HepG2 (cell line): Measurements from ENCODE around the gene HLF. TPM values are rescaled to one million over a fixed set of nuclear protein-coding genes. Genes with fewer than 3 reads are reported as not detected.

ENCODE experiments used
- GABPA ChIP-seq, 2 experiments: IDR thresholded peaks; 2 replicates each; pipeline ENCODE4 v1.6.1; 2011 to 2016; ENCODE audit warnings: low read depth in 2 of 2, low read length in 1 of 2, missing biosample characterization in 1 of 2, missing genetic modification characterization in 1 of 2
- GATAD1 ChIP-seq: IDR thresholded peaks from 2 replicates; pipeline ENCODE4 v1.6.1; 2016; ENCODE audit warnings: missing genetic modification reagents, missing compliant biosample characterization
- HNF1B ChIP-seq: sonication (generic); formaldehyde crosslinking; IDR thresholded peaks from 2 replicates; pipeline ENCODE4 v1.5.1; 2020; ENCODE audit warnings: mild to moderate bottlenecking, moderate library complexity, missing genetic modification reagents
- KLF6 ChIP-seq: IDR thresholded peaks from 2 replicates; pipeline ENCODE4 v1.8.0; 2016; ENCODE audit warnings: missing biosample characterization, missing genetic modification reagents
- MXD4 ChIP-seq: IDR thresholded peaks from 2 replicates; pipeline ENCODE4 v1.6.1; 2016; ENCODE audit warnings: mild to moderate bottlenecking, missing biosample characterization, missing genetic modification reagents
- PHF5A ChIP-seq: IDR thresholded peaks from one replicate; pipeline ENCODE4 v1.6.1; 2018; ENCODE audit warnings: low read depth, missing genetic modification reagents; ENCODE audit not compliant: unreplicated experiment
- RBM22 ChIP-seq: fragments of 200-400 bp; formaldehyde crosslinking; optimal IDR thresholded peaks from 2 replicates; pipeline ENCODE3; 2017; ENCODE audit warnings: mild to moderate bottlenecking, low read length, moderate library complexity
- RCOR2 ChIP-seq: IDR thresholded peaks from 2 replicates; pipeline ENCODE4 v1.6.1; 2016; ENCODE audit warnings: missing biosample characterization, missing genetic modification reagents
- SIX1 ChIP-seq: sonication (generic); formaldehyde crosslinking; IDR thresholded peaks from 2 replicates; pipeline ENCODE4 v1.4.0; 2020; ENCODE audit warnings: missing genetic modification reagents, borderline replicate concordance
- SMAD3 ChIP-seq: sonication (generic); formaldehyde crosslinking; IDR thresholded peaks from 2 replicates; pipeline ENCODE4 v1.4.0; 2020; ENCODE audit warnings: missing genetic modification reagents
- SNAPC2 ChIP-seq: sonication (generic); formaldehyde crosslinking; IDR thresholded peaks from 2 replicates; pipeline ENCODE4 v1.8.1; 2022; ENCODE audit warnings: mild to moderate bottlenecking, missing genetic modification reagents
- SNRNP70 ChIP-seq: fragments of 200-400 bp; formaldehyde crosslinking; IDR thresholded peaks from 2 replicates; pipeline ENCODE4 v1.6.1; 2017; ENCODE audit warnings: mild to moderate bottlenecking, low read depth, low read length, moderate library complexity
- SOX6 ChIP-seq, 2 experiments: fragments of 450-650 bp in 1 of 2; sonication (generic) in 1 of 2; formaldehyde crosslinking in 1 of 2; IDR thresholded peaks; 2 replicates each; pipeline versions ENCODE4 v1.4.0 to v1.6.1; 2017 to 2020; ENCODE audit warnings: antibody characterized with exemption in 1 of 2, mild to moderate bottlenecking in 1 of 2, missing genetic modification reagents in 1 of 2
- SPEN ChIP-seq: sonication (generic); formaldehyde crosslinking; IDR thresholded peaks from 2 replicates; pipeline ENCODE4 v1.5.1; 2020; ENCODE audit warnings: low read depth, mild to moderate bottlenecking, missing genetic modification reagents
- ZBTB40 ChIP-seq, 2 experiments: fragments of 450-650 bp in 1 of 2; sonication (generic) in 1 of 2; formaldehyde crosslinking in 1 of 2; IDR thresholded peaks; 2 replicates each; pipeline versions ENCODE4 v1.6.1 to v1.8.0; 2016 to 2022; ENCODE audit warnings: antibody characterized with exemption in 1 of 2, mild to moderate bottlenecking in 1 of 2, missing genetic modification reagents in 1 of 2
- ZNF350 ChIP-seq: sonication (generic); formaldehyde crosslinking; IDR thresholded peaks from 2 replicates; pipeline ENCODE4 v1.4.0; 2020; ENCODE audit warnings: mild to moderate bottlenecking, low read depth, missing genetic modification reagents, borderline replicate concordance
- polyA plus RNA-seq, 8 experiments: library from polyadenylated mRNA; depleted of rRNA in 3 of 8; stranded (reverse) in 7 of 8; unstranded in 1 of 8; fragments of >200 nt; fragmentation: Illumina TruSeq in 4 of 8; extraction: Trizol in 4 of 8; gene quantifications; 2 replicates each; pipeline versions ENCODE4 v1.2.1 to v1.2.3, GENCODE V29; 2011 to 2016; ENCODE audit warnings: low read depth in 4 of 8, missing spikeins in 1 of 8, mixed read lengths in 1 of 8; ENCODE audit not compliant: insufficient read depth in 1 of 8
- total RNA-seq, 5 experiments: library from RNA; depleted of rRNA; stranded (reverse); fragments of >200 nt; fragmentation: Illumina TruSeq; extraction: Trizol; gene quantifications; 2 replicates each; pipeline ENCODE4 v1.2.3, GENCODE V29; 2016; ENCODE audit warnings: low read depth in 1 of 5

The HLF gene
- total and polyA plus RNA-seq, 2 of the 13 experiments (the other 11 are each of a cell fraction or from before 2014, with no cell fraction given): 202 to 346 TPM

- TF ChIP-seq SMAD3 (0 out of 2 replicates have a peak, but pooled peaks have one; percentile 43), ZBTB40 (IDR thresholded peaks at IDR 0.05) (no peak), ZBTB40 (CRISPR knock-in tag; IDR thresholded peaks at IDR 0.05) (no peak), GABPA (IDR thresholded peaks at IDR 0.05; ENCODE audit: low read depth, low read length) (no peak), GABPA (CRISPR knock-in tag; IDR thresholded peaks at IDR 0.05; ENCODE audit: low read depth) (no peak), MXD4 (CRISPR knock-in tag) (no peak), RBM22 (peak; percentile 71), GATAD1 (CRISPR knock-in tag) (0 out of 2 replicates have a peak, but pooled peaks have one; percentile 16), HNF1B (0 out of 2 replicates have a peak, but pooled peaks have one; percentile 35), SNAPC2 (CRISPR knock-in tag) (0 out of 2 replicates have a peak, but pooled peaks have one; percentile 12), SPEN (CRISPR knock-in tag) (peak; percentile 34; the same call in 1 of the 2 replicates), PHF5A (CRISPR knock-in tag) (peak; percentile 65), ZNF350 (CRISPR knock-in tag) (no peak), SIX1 (CRISPR knock-in tag) (no peak), SNRNP70 (no peak), RCOR2 (CRISPR knock-in tag) (no peak), KLF6 (0 out of 2 replicates have a peak, but pooled peaks have one; percentile 29), SOX6 (IDR thresholded peaks at IDR 0.05) (no peak), SOX6 (CRISPR knock-in tag; IDR thresholded peaks at IDR 0.05) (no peak)
Observed at GRCh38 chr17:55300479-55301290, 35.9 kb downstream of the HLF start (continued).
